H1 (cell line): ENCODE data around the gene DPF3. TPM values are rescaled to one million over a fixed set of nuclear protein-coding genes. Genes with fewer than 3 reads are reported as not detected.
A peak's percentile ranks its signal among the peaks of the same experiment; 100 is the strongest.

Experiments used
- CTCF ChIA-PET: fragments of 300-600 bp; sonication (Branson Sonifier 250); formaldehyde crosslinking; loops from one replicate; lab custom pipeline; 2021; ENCODE audit not compliant: partially characterized antibody; lab: Charles Lee
- POLR2A ChIA-PET: fragments of 300-600 bp; sonication (Branson Sonifier 250); formaldehyde crosslinking; loops from one replicate; lab custom pipeline; 2021; ENCODE audit warnings: inconsistent platforms; ENCODE audit not compliant: partially characterized antibody; lab: Charles Lee
- DNase-seq, 2 experiments: peaks; one replicate each; pipeline versions ENCODE4 v3.0.0 to v3.0.0-alpha.2; 2010 to 2022; ENCODE audit warnings: low spot score in 2 of 2, low read depth in 1 of 2, mixed read lengths in 1 of 2
- FAIRE-seq: peaks from 2 replicates; lab custom pipeline; 2011; peaks lifted over from hg19 to GRCh38; lab: Jason Lieb, UNC
- H2AFZ ChIP-seq: 2 replicates; pipeline ENCODE4 v1.8.1; 2012; ENCODE audit warnings: low read length, inconsistent platforms
- H2AK5ac ChIP-seq: 2 replicates; pipeline ENCODE4 v1.6.1; 2013; ENCODE audit warnings: low read depth, low read length
- H2BK120ac ChIP-seq: replicated peaks from 2 replicates; pipeline ENCODE3; 2013; ENCODE audit warnings: low read depth, low read length, inconsistent platforms
- H2BK12ac ChIP-seq: 2 replicates; pipeline ENCODE4 v1.6.1; 2013; ENCODE audit warnings: low read depth, low read length
- H2BK15ac ChIP-seq: 2 replicates; pipeline ENCODE4 v1.6.1; 2013; ENCODE audit warnings: low read length
- H2BK20ac ChIP-seq: 2 replicates; pipeline ENCODE4 v1.6.1; 2013; ENCODE audit warnings: low read length
- H2BK5ac ChIP-seq: 2 replicates; pipeline ENCODE4 v1.6.1; 2013; ENCODE audit warnings: low read depth, low read length
- H3K14ac ChIP-seq: 2 replicates; pipeline ENCODE4 v1.6.1; 2013; ENCODE audit warnings: inconsistent platforms; ENCODE audit not compliant: insufficient read length
- H3K18ac ChIP-seq: 2 replicates; pipeline ENCODE4 v1.6.1; 2013; ENCODE audit warnings: low read length; ENCODE audit errors: extremely low read depth
- H3K23ac ChIP-seq: 2 replicates; pipeline ENCODE4 v1.6.1; 2013; ENCODE audit warnings: inconsistent platforms; ENCODE audit not compliant: insufficient read length
- H3K23me2 ChIP-seq: 2 replicates; pipeline ENCODE4 v1.6.1; 2013; ENCODE audit warnings: low read depth, low read length
- H3K27ac ChIP-seq: 2 replicates; pipeline ENCODE4 v1.6.1; 2011; ENCODE audit warnings: low read depth, low read length, inconsistent platforms
- H3K27me3 ChIP-seq, 4 experiments: replicated peaks in 1 of 4; 1 replicate in 1 of 4; 2 replicates in 3 of 4; pipeline versions ENCODE4 v1.6.1 to v1.8.1; 2011 to 2013; ENCODE audit warnings: low read length in 3 of 4, mild to moderate bottlenecking in 3 of 4, inconsistent platforms in 2 of 4, mixed read lengths in 2 of 4, moderate library complexity in 1 of 4; ENCODE audit not compliant: control insufficient read depth in 3 of 4, insufficient read depth in 3 of 4; ENCODE audit errors: extremely low read depth in 1 of 4
- H3K36me3 ChIP-seq, 4 experiments: 2 replicates each; pipeline versions ENCODE4 v1.6.1 to v1.8.1; 2011 to 2013; ENCODE audit warnings: mild to moderate bottlenecking in 4 of 4, low read length in 3 of 4, moderate library complexity in 2 of 4, control low read depth in 1 of 4, inconsistent platforms in 1 of 4; ENCODE audit not compliant: insufficient read depth in 4 of 4, control insufficient read depth in 2 of 4
- H3K4ac ChIP-seq: replicated peaks from 2 replicates; pipeline ENCODE3; 2013; ENCODE audit warnings: low read length, low read depth, mixed read lengths, inconsistent platforms; ENCODE audit not compliant: insufficient read length
- H3K4me1 ChIP-seq, 4 experiments: replicated peaks in 1 of 4; 1 replicate in 1 of 4; 2 replicates in 3 of 4; pipeline versions ENCODE4 v1.6.1 to v1.8.1; 2011 to 2013; ENCODE audit warnings: low read length in 3 of 4, inconsistent platforms in 2 of 4, mixed read lengths in 1 of 4; ENCODE audit not compliant: insufficient read depth in 4 of 4, control insufficient read depth in 3 of 4
- H3K4me2 ChIP-seq, 2 experiments: 2 replicates each; pipeline versions ENCODE4 v1.6.1 to v1.8.1; 2011 to 2013; ENCODE audit warnings: low read depth in 2 of 2, low read length in 2 of 2, control low read depth in 1 of 2, inconsistent platforms in 1 of 2, mild to moderate bottlenecking in 1 of 2; ENCODE audit not compliant: insufficient read depth in 1 of 2
- H3K4me3 ChIP-seq, 4 experiments: fragments of 200-600, 300-600 bp in 1 of 4; sonication (generic), shearing (Covaris generic), sonication (Bioruptor Twin) in 1 of 4; 2 replicates each; pipeline versions ENCODE4 v1.5.1 to v1.8.1; 2011 to 2016; ENCODE audit warnings: low read length in 4 of 4, low read depth in 3 of 4, control low read depth in 2 of 4, inconsistent platforms in 2 of 4, mild to moderate bottlenecking in 2 of 4, mixed read lengths in 1 of 4, moderate library complexity in 1 of 4; ENCODE audit not compliant: insufficient read depth in 2 of 4; ENCODE audit errors: extremely low read depth in 1 of 4
- H3K56ac ChIP-seq: replicated peaks from 2 replicates; pipeline ENCODE3; 2013; ENCODE audit warnings: low read depth, mild to moderate bottlenecking, mixed read lengths, low read length, inconsistent platforms; ENCODE audit not compliant: insufficient read length
- H3K79me1 ChIP-seq: 2 replicates; pipeline ENCODE4 v1.6.1; 2013; ENCODE audit warnings: low read depth, low read length, control low read depth
- H3K79me2 ChIP-seq, 2 experiments: 2 replicates each; pipeline versions ENCODE4 v1.6.1 to v1.8.1; 2012 to 2013; ENCODE audit warnings: low read length in 2 of 2, mild to moderate bottlenecking in 2 of 2, inconsistent platforms in 1 of 2; ENCODE audit not compliant: insufficient read depth in 2 of 2, control insufficient read depth in 1 of 2
- H3K9ac ChIP-seq, 4 experiments: replicated peaks in 1 of 4; 1 replicate in 1 of 4; 2 replicates in 3 of 4; pipeline versions ENCODE4 v1.6.1 to v1.8.1; 2011 to 2013; ENCODE audit warnings: low read depth in 3 of 4, low read length in 3 of 4, control low read depth in 2 of 4, mild to moderate bottlenecking in 2 of 4, moderate library complexity in 2 of 4, inconsistent platforms in 1 of 4; ENCODE audit errors: extremely low read depth in 1 of 4
- H3K9me3 ChIP-seq, 2 experiments: 2 replicates each; pipeline versions ENCODE4 v1.6.1 to v1.8.1; 2012 to 2013; ENCODE audit warnings: mild to moderate bottlenecking in 2 of 2, moderate library complexity in 2 of 2, control low read depth in 1 of 2, inconsistent platforms in 1 of 2, low read depth in 1 of 2, low read length in 1 of 2, mixed read lengths in 1 of 2; ENCODE audit not compliant: insufficient read depth in 2 of 2
- H4K20me1 ChIP-seq, 2 experiments: replicated peaks in 1 of 2; 2 replicates each; pipeline versions ENCODE3 to v1.8.1; 2011 to 2013; ENCODE audit warnings: inconsistent platforms in 2 of 2, low read length in 2 of 2, mild to moderate bottlenecking in 1 of 2; ENCODE audit not compliant: insufficient read depth in 2 of 2, control insufficient read depth in 1 of 2
- H4K5ac ChIP-seq: 2 replicates; pipeline ENCODE4 v1.6.1; 2013; ENCODE audit warnings: low read length, low read depth, mixed read lengths, inconsistent platforms; ENCODE audit not compliant: insufficient read length
- H4K8ac ChIP-seq: 2 replicates; pipeline ENCODE4 v1.8.0; 2013; ENCODE audit warnings: mild to moderate bottlenecking, moderate library complexity, low read length, inconsistent platforms; ENCODE audit not compliant: insufficient read depth; ENCODE audit errors: extremely low read depth
- H4K91ac ChIP-seq: replicated peaks from 2 replicates; pipeline ENCODE3; 2013; ENCODE audit warnings: low read length, mixed read lengths, inconsistent platforms; ENCODE audit not compliant: insufficient read length
- ASH2L ChIP-seq: fragments of 200-600, 300-600 bp; sonication (generic); IDR thresholded peaks from one replicate; pipeline ENCODE4 v1.7.1; 2017; ENCODE audit warnings: low read length
- CBX5 ChIP-seq: fragments of 300-800, 300-1000 bp; sonication (generic); IDR thresholded peaks from 2 replicates; pipeline ENCODE4 v1.7.1; 2016; ENCODE audit warnings: antibody characterized with exemption, low read length, low read depth
- EGR1 ChIP-seq: IDR thresholded peaks from 2 replicates; pipeline ENCODE4 v1.6.1; 2011; ENCODE audit warnings: low read depth, low read length, borderline replicate concordance
- EP300 ChIP-seq, 2 experiments: IDR thresholded peaks; 1 replicate in 1 of 2; 2 replicates in 1 of 2; pipeline ENCODE4 v1.6.1; 2011 to 2012; ENCODE audit warnings: low read depth in 2 of 2, low read length in 2 of 2, mild to moderate bottlenecking in 2 of 2, borderline replicate concordance in 1 of 2, inconsistent platforms in 1 of 2, moderate library complexity in 1 of 2
- EZH2 ChIP-seq: fragments of 200-600 bp; sonication (generic); IDR thresholded peaks from 2 replicates; pipeline ENCODE4 v1.7.1; 2012; ENCODE audit warnings: low read depth, mild to moderate bottlenecking, moderate library complexity, low read length, inconsistent platforms; ENCODE audit not compliant: severe bottlenecking
- NANOG ChIP-seq: IDR thresholded peaks from 2 replicates; pipeline ENCODE4 v1.6.1; 2011; ENCODE audit warnings: low read length, low read depth, mild to moderate bottlenecking, inconsistent platforms; ENCODE audit not compliant: insufficient read depth, poor library complexity, severe bottlenecking
- PHF8 ChIP-seq: fragments of 200-600 bp; sonication (generic); conservative IDR thresholded peaks from 2 replicates; pipeline ENCODE4 v1.7.1; 2012; ENCODE audit warnings: low read depth, mild to moderate bottlenecking, inconsistent platforms, low read length, moderate library complexity
- RFX5 ChIP-seq: IDR thresholded peaks from 2 replicates; pipeline ENCODE4 v1.6.1; 2011; ENCODE audit warnings: low read depth, low read length, improper control_type of control experiment, borderline replicate concordance
- SIRT6 ChIP-seq: IDR thresholded peaks from one replicate; pipeline ENCODE4 v1.7.1; 2012; ENCODE audit warnings: low read length, inconsistent platforms
- SUZ12 ChIP-seq: fragments of 200-600 bp; sonication (generic); IDR thresholded peaks from 2 replicates; pipeline ENCODE4 v1.6.1; 2012; ENCODE audit warnings: mild to moderate bottlenecking, inconsistent platforms, low read length, moderate library complexity, mixed read lengths
- TCF12 ChIP-seq: IDR thresholded peaks from 2 replicates; pipeline ENCODE4 v1.6.1; 2011; ENCODE audit warnings: low read depth, mild to moderate bottlenecking, low read length
- WGBS, 2 experiments: shearing (Covaris generic) in 1 of 2; methylation state at CpG; one replicate each; pipeline versions ENCODE4 v1.1.6 to v1.1.7; 2013 to 2015; ENCODE audit warnings: low lambda C conversion rate in 2 of 2, mixed read lengths in 2 of 2, inconsistent platforms in 1 of 2, low coverage in 1 of 2, missing lambda C conversion rate in 1 of 2; ENCODE audit not compliant: insufficient replicate concordance in 2 of 2, insufficient coverage in 1 of 2, insufficient read length in 1 of 2; ENCODE audit errors: extremely low coverage in 1 of 2, missing lambda C conversion rate in 1 of 2; 5-methylcytosine and 5-hydroxymethylcytosine counted together
- polyA plus RNA-seq, 7 experiments: library from polyadenylated mRNA; depleted of rRNA in 3 of 7; stranded (reverse) in 5 of 7; unstranded in 2 of 7; fragments of >200 nt in 5 of 7; fragments of 200-250 nt in 2 of 7; gene quantifications; 1 replicate in 5 of 7; 2 replicates in 1 of 7; 4 replicates in 1 of 7; pipeline versions ENCODE4 v1.2.1 to v1.2.3, GENCODE V29; 2011 to 2013; ENCODE audit warnings: missing spikeins in 2 of 7, mixed read lengths in 2 of 7
- total RNA-seq: library from RNA; stranded (reverse); fragmentation: NEBNext Ultra II Directional; extraction: Animal tissue kit (Norgen Biotek cat#: 25700); gene quantifications from 2 replicates; pipeline ENCODE4 v1.2.1, GENCODE V29; 2021
- TF ChIP-seq, protein P1 (sequence below): IDR thresholded peaks from 2 replicates; pipeline ENCODE4 v1.6.1; 2012; ENCODE audit warnings: inconsistent platforms
- TF ChIP-seq, protein P2 (sequence below): IDR thresholded peaks from 2 replicates; pipeline ENCODE4 v1.6.1; 2011; ENCODE audit warnings: low read length, improper control_type of control experiment

Gene DPF3
- total and polyA plus RNA-seq, 2 of the 8 experiments (the other 6 are each of a cell fraction or from before 2014, with no cell fraction given), result 0.19 TPM; not detected in 1

DNA sequence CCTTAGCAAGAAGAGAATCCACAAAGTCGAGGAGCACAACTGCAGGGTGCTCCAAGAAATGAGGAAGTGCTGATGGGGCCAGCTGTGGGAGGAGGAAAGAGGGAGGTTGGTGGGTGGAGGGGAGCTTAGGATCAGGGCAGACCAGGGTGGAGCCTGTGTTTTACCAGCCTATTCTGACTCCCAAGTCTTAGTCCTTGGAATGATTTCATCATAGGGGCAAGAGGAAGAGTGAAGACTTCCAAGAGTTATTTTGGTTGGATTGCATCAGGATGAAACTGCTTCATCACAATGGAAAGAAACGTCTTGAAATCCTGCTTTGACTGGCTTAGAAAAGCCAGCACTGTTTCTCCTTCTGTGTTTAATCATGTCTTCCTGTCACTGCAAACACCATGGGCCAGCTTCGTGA is 194.0 kb downstream of the DPF3 start:
- Histone ChIP-seq H2BK120ac (no peak overlapping the region), H3K79me2 (no peaks in the 10 kb centered on the region), H4K5ac (no peak overlapping the region), H3K4me2 (no peak overlapping the region), H3K9me3 (no peaks in the 10 kb centered on the region), H3K36me3 (no peaks in the 10 kb centered on the region), H2BK12ac (peak overlapping the region; percentile 7; the same call in 1 of the 2 replicates), H2AK5ac (no peak overlapping the region), H3K79me1 (no peaks in the 10 kb centered on the region; the same call in 1 of the 2 replicates), H2BK15ac (no peak overlapping the region), H3K23me2 (no peaks in the 10 kb centered on the region), H3K27ac (no peak overlapping the region), H3K4me3 (no peak overlapping the region), H4K91ac (no peak overlapping the region), H3K14ac (no peak overlapping the region), H3K4ac (no peak overlapping the region), H2BK5ac (no peak overlapping the region), H3K23ac (no peak overlapping the region), H3K4me1 (peaks cover 0 to 12% (median 6%) of the 10 kb centered on the region in 4 experiments; a peak in 6 of 7 replicates), H4K20me1 (no peaks in the 10 kb centered on the region), H4K8ac (no peak overlapping the region), H3K18ac (no peak overlapping the region), H3K56ac (no peak overlapping the region), H2BK20ac (no peak overlapping the region), H3K9ac (no peak overlapping the region), H2AFZ (no peak overlapping the region), H3K27me3 (no peaks in the 10 kb centered on the region)
- DNase-seq (no peak), FAIRE-seq (no peak)
- CTCF ChIA-PET, result interaction anchor here (1.0 to 1.2 kb wide), 2 partner anchors 184 kb away, joined by 3 read pairs; no protein-coding TSS in a partner anchor
- 67% methylated on average over 3 of the region's 3 CpGs; no CpG with 5 or more reads in 1 of the 2 experiments for WGBS, 2 experiments
- POLR2A ChIA-PET, result no interaction called here
- no peak for TF ChIP-seq EGR1
- TF ChIP-seq NANOG, result no peak
- TF ChIP-seq EP300 (IDR thresholded peaks at IDR 0.05; ENCODE audit: borderline replicate concordance in 1 of 2, low read depth in 2 of 2, low read length in 2 of 2), result no peak
- TF ChIP-seq CBX5, result no peak
- TF ChIP-seq SIRT6, result no peak
- TF ChIP-seq RFX5, result no peak
- no peak for TF ChIP-seq ASH2L
- no peak for TF ChIP-seq PHF8
- TF ChIP-seq, protein P1, sequence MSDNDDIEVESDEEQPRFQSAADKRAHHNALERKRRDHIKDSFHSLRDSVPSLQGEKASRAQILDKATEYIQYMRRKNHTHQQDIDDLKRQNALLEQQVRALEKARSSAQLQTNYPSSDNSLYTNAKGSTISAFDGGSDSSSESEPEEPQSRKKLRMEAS, result no peak
- TF ChIP-seq, protein P2, sequence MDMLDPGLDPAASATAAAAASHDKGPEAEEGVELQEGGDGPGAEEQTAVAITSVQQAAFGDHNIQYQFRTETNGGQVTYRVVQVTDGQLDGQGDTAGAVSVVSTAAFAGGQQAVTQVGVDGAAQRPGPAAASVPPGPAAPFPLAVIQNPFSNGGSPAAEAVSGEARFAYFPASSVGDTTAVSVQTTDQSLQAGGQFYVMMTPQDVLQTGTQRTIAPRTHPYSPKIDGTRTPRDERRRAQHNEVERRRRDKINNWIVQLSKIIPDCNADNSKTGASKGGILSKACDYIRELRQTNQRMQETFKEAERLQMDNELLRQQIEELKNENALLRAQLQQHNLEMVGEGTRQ, result no peak
- TF ChIP-seq EZH2, result no peak
- no peak for TF ChIP-seq TCF12
- TF ChIP-seq SUZ12, result no peak
